HG02973 (cell line): ENCODE data around the gene TBATA.

Experiments
- ATAC-seq: cut with Tn5 transposase; IDR thresholded peaks from one replicate; pipeline ENCODE4 v1.9.1; 2021; ENCODE audit warnings: moderate library complexity; ENCODE audit not compliant: unreplicated experiment

Gene TBATA

GRCh38 chr10:70763567-70763966 lies 21.6 kb downstream of the TBATA start:
- no peak for ATAC-seq

- ATAC-seq, result no peak
These were observed 22.6 kb downstream of the TBATA start for GRCh38 chr10:70762441-70763175.

GRCh38 chr10:70761727-70762350 lies 23.3 kb downstream of the TBATA start:
- ATAC-seq, result no peak

- no peak for ATAC-seq
These were observed 24.1 kb downstream of the TBATA start for GRCh38 chr10:70761031-70761601.

- no peak for ATAC-seq
These were observed 24.8 kb downstream of the TBATA start for GRCh38 chr10:70760271-70760787.

GRCh38 chr10:70759781-70760180 lies 25.4 kb downstream of the TBATA start:
- ATAC-seq, result no peak

- no peak for ATAC-seq
These were observed 26.2 kb downstream of the TBATA start for GRCh38 chr10:70758757-70759514.

- no peak for ATAC-seq
These were observed 27.3 kb downstream of the TBATA start for GRCh38 chr10:70757856-70758255.

GRCh38 chr10:70756700-70757360 lies 28.3 kb downstream of the TBATA start:
- ATAC-seq, result no peak

GRCh38 chr10:70753841-70754621 lies 31.1 kb downstream of the TBATA start:
- ATAC-seq, result no peak

- no peak for ATAC-seq
These were observed 32.0 kb downstream of the TBATA start for GRCh38 chr10:70753026-70753663.

GRCh38 chr10:70752571-70752970 lies 32.6 kb downstream of the TBATA start:
- no peak for ATAC-seq

GRCh38 chr10:70751991-70752390 lies 33.2 kb downstream of the TBATA start:
- no peak for ATAC-seq

GRCh38 chr10:70751356-70751755 lies 33.8 kb downstream of the TBATA start:
- no peak for ATAC-seq

GRCh38 chr10:70750156-70750703 lies 34.9 kb downstream of the TBATA start:
- ATAC-seq, result no peak

- no peak for ATAC-seq
These were observed 35.4 kb downstream of the TBATA start for GRCh38 chr10:70749756-70750155.

- no peak for ATAC-seq
These were observed 36.2 kb downstream of the TBATA start for GRCh38 chr10:70748801-70749573.

GRCh38 chr10:70748305-70748704 lies 36.9 kb downstream of the TBATA start:
- no peak for ATAC-seq
